HepG2 (cell line): Measurements from ENCODE around the gene HIVEP2. TPM values are rescaled to one million over a fixed set of nuclear protein-coding genes. Genes with fewer than 3 reads are reported as not detected.

Experiments
- ATAC-seq: fragments of 200-7000 bp; cut with Tn5 transposase; 3 replicates; pipeline ENCODE4 v1.9.1; 2020; ENCODE audit warnings: mild to moderate bottlenecking, moderate library complexity
- BruUV-seq: library from RNA; stranded (reverse); fragments of 400-500 nt; replicated peaks from 2 replicates; lab custom pipeline; 2021; lab: Mats Ljungman, UMichigan
- CTCF ChIA-PET: fragments of 300-600 bp; formaldehyde crosslinking; extraction: SDS; loops from one replicate; lab custom pipeline; 2021; ENCODE audit warnings: low total read pairs, inconsistent platforms, low intra/inter-chr PET ratio; lab: Yijun Ruan, JAX
- POLR2A ChIA-PET: fragments of 350-600 bp; sonication (Branson Sonifier 250); formaldehyde crosslinking; loops from one replicate; lab custom pipeline; 2020; ENCODE audit warnings: antibody characterized with exemption, inconsistent platforms; lab: Yijun Ruan, JAX
- DNase-seq: peaks from one replicate; pipeline ENCODE4 v3.0.0-alpha.2; 2015; ENCODE audit warnings: low spot score
- FAIRE-seq: peaks from 3 replicates; lab custom pipeline; 2011; peaks lifted over from hg19 to GRCh38; lab: Jason Lieb, UNC
- H2AFZ ChIP-seq: one replicate; pipeline ENCODE4 v1.6.1; 2011; ENCODE audit warnings: low read length, inconsistent platforms
- H3K27ac ChIP-seq: fragments of 300-600 bp; 3 replicates; pipeline ENCODE4 v1.8.0; 2011; ENCODE audit warnings: mixed run types, mild to moderate bottlenecking, mixed read lengths, low read length, inconsistent platforms; ENCODE audit not compliant: insufficient read depth; ENCODE audit errors: extremely low read length
- H3K27me3 ChIP-seq, 2 experiments: fragments of 200-600 bp in 1 of 2; 2 replicates in 1 of 2; 3 replicates in 1 of 2; pipeline versions ENCODE4 v1.6.0 to v1.8.0; 2011; ENCODE audit warnings: low read length in 2 of 2, mild to moderate bottlenecking in 2 of 2, moderate library complexity in 2 of 2, inconsistent platforms in 1 of 2; ENCODE audit not compliant: insufficient read depth in 2 of 2, control insufficient read depth in 1 of 2
- H3K36me3 ChIP-seq, 2 experiments: fragments of 200-600 bp in 1 of 2; replicated peaks in 1 of 2; 2 replicates in 1 of 2; 3 replicates in 1 of 2; pipeline versions ENCODE4 v1.5.1 to v1.8.0; 2011; ENCODE audit warnings: low read length in 2 of 2, inconsistent platforms in 1 of 2; ENCODE audit not compliant: insufficient read depth in 2 of 2, control insufficient read depth in 1 of 2
- H3K4me1 ChIP-seq: 2 replicates; pipeline ENCODE4 v1.5.1; 2012; ENCODE audit warnings: low read length, inconsistent platforms; ENCODE audit not compliant: insufficient read depth
- H3K4me2 ChIP-seq: 2 replicates; pipeline ENCODE4 v1.6.0; 2011; ENCODE audit warnings: low read depth, low read length, inconsistent platforms
- H3K4me3 ChIP-seq, 3 experiments: fragments of 200-600 bp in 1 of 3; sonication (generic), shearing (Covaris generic) in 1 of 3; replicated peaks in 1 of 3; 2 replicates each; pipeline ENCODE4 v1.5.1; 2011 to 2016; ENCODE audit warnings: low read length in 3 of 3, inconsistent platforms in 2 of 3, low read depth in 2 of 3, mild to moderate bottlenecking in 2 of 3, control low read depth in 1 of 3, mixed read lengths in 1 of 3; ENCODE audit not compliant: insufficient read depth in 1 of 3
- H3K79me2 ChIP-seq: one replicate; pipeline ENCODE4 v1.6.1; 2011; ENCODE audit warnings: low read length, inconsistent platforms; ENCODE audit not compliant: insufficient read depth
- H3K9ac ChIP-seq: 2 replicates; pipeline ENCODE4 v1.6.0; 2011; ENCODE audit warnings: mild to moderate bottlenecking, low read depth, low read length, inconsistent platforms; ENCODE audit not compliant: insufficient read depth
- H3K9me3 ChIP-seq: 2 replicates; pipeline ENCODE4 v1.5.1; 2012; ENCODE audit warnings: mild to moderate bottlenecking, low read length
- H4K20me1 ChIP-seq: 2 replicates; pipeline ENCODE4 v1.6.0; 2011; ENCODE audit warnings: inconsistent platforms, mild to moderate bottlenecking, low read length, moderate library complexity; ENCODE audit not compliant: insufficient read depth
- AKAP8 ChIP-seq: sonication (generic); formaldehyde crosslinking; IDR thresholded peaks from 2 replicates; pipeline ENCODE4 v1.5.1; 2020; ENCODE audit warnings: mild to moderate bottlenecking, missing genetic modification reagents
- BCL6 ChIP-seq: IDR thresholded peaks from 2 replicates; pipeline ENCODE4 v1.6.1; 2016; ENCODE audit warnings: missing genetic modification reagents, missing compliant biosample characterization
- BRD4 ChIP-seq: sonication (generic); formaldehyde crosslinking; IDR thresholded peaks from 2 replicates; pipeline ENCODE4 v1.4.0; 2020; ENCODE audit warnings: missing genetic modification reagents
- FOXO1 ChIP-seq: sonication (generic); formaldehyde crosslinking; IDR thresholded peaks from 2 replicates; pipeline ENCODE4 v1.4.0; 2020; ENCODE audit warnings: missing genetic modification reagents
- HCFC1 ChIP-seq: fragments of 150-350 bp; IDR thresholded peaks from 2 replicates; pipeline ENCODE4 v1.6.1; 2014; ENCODE audit warnings: low read depth, low read length
- LBX2 ChIP-seq: sonication (generic); formaldehyde crosslinking; IDR thresholded peaks from 2 replicates; pipeline ENCODE4 v1.5.0; 2020; ENCODE audit warnings: missing genetic modification reagents, mild to moderate bottlenecking, borderline replicate concordance
- MAFF ChIP-seq: IDR thresholded peaks from 2 replicates; pipeline ENCODE4 v1.6.1; 2011; ENCODE audit warnings: low read depth, low read length, improper control_type of control experiment
- NFIB ChIP-seq: sonication (generic); formaldehyde crosslinking; IDR thresholded peaks from 2 replicates; pipeline ENCODE4 v1.9.0; 2021; ENCODE audit warnings: missing genetic modification reagents, mild to moderate bottlenecking, borderline replicate concordance
- POGZ ChIP-seq: sonication (generic); formaldehyde crosslinking; IDR thresholded peaks from 2 replicates; pipeline ENCODE4 v1.4.0; 2020; ENCODE audit warnings: mild to moderate bottlenecking, missing genetic modification reagents
- PRDM10 ChIP-seq: sonication (generic); formaldehyde crosslinking; IDR thresholded peaks from 2 replicates; pipeline ENCODE4 v1.4.0; 2020; ENCODE audit warnings: low read depth, missing genetic modification reagents
- RFXANK ChIP-seq: IDR thresholded peaks from 2 replicates; pipeline ENCODE4 v1.6.1; 2016
- SMYD3 ChIP-seq: sonication (generic); formaldehyde crosslinking; IDR thresholded peaks from 2 replicates; pipeline ENCODE4 v1.8.1; 2023; ENCODE audit warnings: mild to moderate bottlenecking, missing genetic modification reagents
- SOX13 ChIP-seq, 3 experiments: fragments of 450-650 bp in 1 of 3; sonication (generic) in 1 of 3; formaldehyde crosslinking in 1 of 3; IDR thresholded peaks in 2 of 3; conservative IDR thresholded peaks in 1 of 3; 2 replicates each; pipeline versions ENCODE4 v1.5.0 to v1.6.1; 2016 to 2020; ENCODE audit warnings: antibody characterized with exemption in 1 of 3, mild to moderate bottlenecking in 1 of 3, missing compliant biosample characterization in 1 of 3, missing genetic modification reagents in 1 of 3, moderate library complexity in 1 of 3
- TOE1 ChIP-seq: sonication (generic); formaldehyde crosslinking; IDR thresholded peaks from 2 replicates; pipeline ENCODE4 v1.4.0; 2020; ENCODE audit warnings: mild to moderate bottlenecking, missing genetic modification reagents
- XRCC5 ChIP-seq: fragments of 200-400 bp; formaldehyde crosslinking; optimal IDR thresholded peaks from 2 replicates; pipeline ENCODE3; 2017; ENCODE audit warnings: mild to moderate bottlenecking, low read length
- YY1 ChIP-seq: IDR thresholded peaks from 2 replicates; pipeline ENCODE4 v1.6.1; 2011; ENCODE audit warnings: low read length, low read depth, moderate library complexity, mild to moderate bottlenecking; ENCODE audit not compliant: insufficient read depth, insufficient replicate concordance
- ZBTB33 ChIP-seq: sonication (generic); formaldehyde crosslinking; IDR thresholded peaks from 2 replicates; pipeline ENCODE4 v1.4.0; 2020; ENCODE audit warnings: missing genetic modification reagents
- ZNF17 ChIP-seq: sonication (generic); formaldehyde crosslinking; IDR thresholded peaks from 2 replicates; pipeline ENCODE4 v1.5.0; 2020; ENCODE audit warnings: mild to moderate bottlenecking, missing genetic modification reagents
- ZNF234 ChIP-seq: sonication (generic); formaldehyde crosslinking; conservative IDR thresholded peaks from 2 replicates; pipeline ENCODE4 v1.5.1; 2020; ENCODE audit warnings: mild to moderate bottlenecking, missing genetic modification reagents
- ZNF30 ChIP-seq: sonication (generic); formaldehyde crosslinking; IDR thresholded peaks from 2 replicates; pipeline ENCODE4 v1.5.0; 2020; ENCODE audit warnings: mild to moderate bottlenecking, missing genetic modification reagents
- ZNF644 ChIP-seq: IDR thresholded peaks from 2 replicates; pipeline ENCODE4 v1.6.1; 2016; ENCODE audit warnings: low read depth
- ZSCAN9 ChIP-seq: IDR thresholded peaks from 2 replicates; pipeline ENCODE4 v1.6.1; 2016; ENCODE audit warnings: borderline replicate concordance
- WGBS: methylation state at CpG from one replicate; pipeline ENCODE4 v1.1.6; 2017; ENCODE audit warnings: low lambda C conversion rate; 5-methylcytosine and 5-hydroxymethylcytosine counted together
- in situ Hi-C: cut with HindIII; loops from 2 replicates; pipeline ENCODE4 v1.10.0; 2017; ENCODE audit warnings: low pct_unique_long_range_greater_than_20kb; ENCODE audit not compliant: extremely low pct_ligation_motif_present
- intact Hi-C: fragments of 100-400 bp; cut with micrococcal nuclease; formaldehyde crosslinking; loops from one replicate; pipeline ENCODE4 v1.10.0; 2022; ENCODE audit not compliant: unreplicated experiment
- polyA plus RNA-seq, 8 experiments: library from polyadenylated mRNA; depleted of rRNA in 3 of 8; stranded (reverse) in 7 of 8; unstranded in 1 of 8; fragments of >200 nt; fragmentation: Illumina TruSeq in 4 of 8; extraction: Trizol in 4 of 8; gene quantifications; 2 replicates each; pipeline versions ENCODE4 v1.2.1 to v1.2.3, GENCODE V29; 2011 to 2016; ENCODE audit warnings: low read depth in 4 of 8, missing spikeins in 1 of 8, mixed read lengths in 1 of 8; ENCODE audit not compliant: insufficient read depth in 1 of 8
- total RNA-seq, 5 experiments: library from RNA; depleted of rRNA; stranded (reverse); fragments of >200 nt; fragmentation: Illumina TruSeq; extraction: Trizol; gene quantifications; 2 replicates each; pipeline ENCODE4 v1.2.3, GENCODE V29; 2016; ENCODE audit warnings: low read depth in 1 of 5

The HIVEP2 gene
- total and polyA plus RNA-seq, 2 of the 13 experiments (the other 11 are each of a cell fraction or from before 2014, with no cell fraction given): 3.4 to 12.9 TPM

GRCh38 chr6:142822842-142823241 is 122.1 kb downstream of the HIVEP2 start:
- no peak overlapping the region for H3K4me3 ChIP-seq
- H3K4me1 ChIP-seq: peaks cover 30% of the 10 kb centered on the region
- ATAC-seq (peak; percentile 71), FAIRE-seq (no peak), DNase-seq (no peak)
- ChIA-PET CTCF (no interaction called here), POLR2A (no interaction called here)
- no peak overlapping the region for H3K9ac ChIP-seq
- no peaks in the 10 kb centered on the region for H3K9me3 ChIP-seq
- in situ Hi-C loops (no loop called here), intact Hi-C loops (no loop called here)
- H3K27me3 ChIP-seq: no peaks in the 10 kb centered on the region
- H3K36me3 ChIP-seq: no peaks in the 10 kb centered on the region
- no peaks in the 10 kb centered on the region for H4K20me1 ChIP-seq
- H2AFZ ChIP-seq: no peak overlapping the region
- H3K4me2 ChIP-seq: no peak overlapping the region
- BruUV-seq: no TSS peak
- no peaks in the 10 kb centered on the region for H3K79me2 ChIP-seq
- H3K27ac ChIP-seq: no peak overlapping the region
- 83% methylated on average over 3 of the region's 3 CpGs for WGBS
- TF ChIP-seq XRCC5 (peak; percentile 27), ZNF234 (CRISPR knock-in tag) (no peak), AKAP8 (CRISPR knock-in tag) (no peak), NFIB (CRISPR knock-in tag) (no peak), HCFC1 (no peak), ZNF30 (CRISPR knock-in tag) (no peak), YY1 (peak; percentile 32), BRD4 (CRISPR knock-in tag) (no peak), FOXO1 (CRISPR knock-in tag) (no peak), ZBTB33 (CRISPR knock-in tag) (peak; percentile 96), MAFF (no peak), ZSCAN9 (no peak), BCL6 (CRISPR knock-in tag) (no peak), LBX2 (CRISPR knock-in tag) (no peak), SMYD3 (no peak), TOE1 (no peak), ZNF17 (CRISPR knock-in tag) (no peak), SOX13 (IDR thresholded peaks at IDR 0.05) (no peak), SOX13 (CRISPR knock-in tag; conservative IDR thresholded peaks at IDR 0.05 in 1 of 2, IDR thresholded peaks at IDR 0.05 in 1 of 2) (no peak), RFXANK (CRISPR knock-in tag) (no peak), PRDM10 (CRISPR knock-in tag) (no peak), ZNF644 (CRISPR knock-in tag) (0 out of 2 replicates have a peak, but pooled peaks have one; percentile 36), POGZ (CRISPR knock-in tag) (peak; percentile 65; the same call in 1 of the 2 replicates)
